ENCODE results near the gene WDR59.
A peak's percentile ranks its signal among the peaks of the same experiment; 100 is the strongest.
"Not testable (repeated sequence)": the region's sequence is repeated elsewhere in the genome, so short reads cannot be mapped to it uniquely, and the experiment has no call there.

Gene WDR59

DNA sequence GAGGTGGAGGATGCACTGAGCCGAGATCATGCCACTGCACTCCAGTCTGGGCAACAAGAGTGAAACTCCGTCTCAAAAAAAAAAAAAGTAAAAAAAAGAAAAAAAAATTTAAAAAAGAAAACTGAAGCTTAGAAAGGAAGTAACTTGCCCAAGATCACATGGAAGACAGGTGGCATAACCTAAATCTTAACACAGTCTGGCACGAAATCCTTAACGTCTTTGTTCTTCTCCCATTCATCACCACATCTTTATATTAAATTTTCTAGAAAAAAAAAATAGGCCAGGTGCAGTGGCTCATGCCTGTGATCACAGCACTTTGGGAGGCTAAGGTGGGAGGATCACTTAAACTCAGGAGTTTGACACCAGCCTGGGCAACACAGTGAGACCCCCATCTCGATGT is 9.3 kb downstream of the WDR59 start:
- DNase-seq: no peak

DNA sequence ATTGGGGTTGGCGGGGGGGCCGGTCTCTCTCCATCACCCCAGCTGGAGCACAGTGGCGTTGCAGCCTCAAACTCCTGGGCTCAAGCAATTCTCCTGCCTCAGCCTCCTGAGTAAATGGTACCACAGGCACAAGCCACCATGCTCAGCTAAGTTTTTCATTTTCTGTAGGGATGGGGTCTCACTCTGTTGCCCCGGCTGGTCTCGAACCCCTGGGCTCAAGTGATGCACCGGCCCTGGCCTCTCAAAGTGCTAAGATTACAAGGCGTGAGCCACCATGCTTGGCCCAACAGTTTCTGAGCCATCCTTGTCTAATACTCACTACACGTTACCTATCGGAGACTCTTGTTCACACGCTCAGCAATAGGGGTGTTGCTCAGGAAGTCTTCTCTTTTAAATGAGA is 11.6 kb downstream of the WDR59 start:
- no peak for DNase-seq

DNA sequence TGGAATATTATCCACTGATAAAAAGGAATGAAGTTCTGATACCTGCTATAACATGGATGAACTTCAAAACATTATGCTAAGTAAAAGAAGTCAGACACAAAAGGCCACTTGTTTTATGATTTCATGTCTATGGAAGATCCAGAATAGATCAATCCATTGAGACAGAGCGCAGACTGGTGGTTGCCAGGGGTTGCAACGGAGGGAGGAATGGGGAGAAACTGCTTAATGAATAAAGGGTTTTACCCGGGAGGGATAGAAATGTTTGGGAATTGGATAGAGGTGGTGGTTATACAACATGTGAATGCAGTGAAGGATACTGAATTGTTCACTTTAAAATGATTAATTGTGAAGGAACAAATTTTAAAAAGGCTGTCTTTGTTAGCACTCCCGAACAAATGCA is 30.2 kb downstream of the WDR59 start:
- no peak for DNase-seq

DNA sequence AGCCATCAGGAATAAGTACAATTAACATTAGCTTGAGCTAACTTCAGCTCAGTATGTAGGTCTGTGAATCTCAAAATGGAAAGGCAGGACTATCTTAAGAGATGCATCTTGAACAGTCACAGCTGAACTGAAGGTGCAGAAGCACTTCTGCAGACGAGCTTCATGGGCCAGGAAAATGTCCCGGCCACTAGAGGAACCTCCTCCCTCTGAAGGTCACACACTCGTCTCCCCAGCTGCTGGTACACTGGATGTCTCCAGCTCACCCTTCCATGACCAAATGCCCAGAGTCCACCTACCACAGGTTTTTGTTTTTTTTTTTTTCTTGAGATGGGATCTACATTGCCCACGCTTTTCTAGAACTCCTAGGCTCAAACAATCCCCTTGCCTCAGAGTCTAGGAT is 33.2 kb downstream of the WDR59 start:
- DNase-seq: no peak

DNA sequence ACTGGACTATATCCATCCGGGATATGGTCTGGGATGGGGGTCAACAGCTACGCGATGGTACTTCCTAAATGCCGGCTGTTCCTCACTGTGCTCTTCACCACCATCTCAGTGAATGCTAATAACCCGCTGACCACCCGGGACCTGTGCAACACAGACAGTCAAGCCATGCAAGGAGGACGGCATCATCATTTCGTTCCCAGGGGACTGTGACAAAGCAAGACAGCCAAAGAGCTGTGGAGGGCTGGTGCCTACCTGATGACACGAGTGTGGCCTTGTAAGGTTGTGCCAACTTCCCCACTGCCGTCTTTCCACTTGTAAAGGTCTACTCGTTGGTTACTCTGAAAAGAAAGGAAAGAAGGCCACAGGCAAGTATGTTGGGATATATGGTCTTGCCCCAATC is 33.7 kb downstream of the WDR59 start:
- DNase-seq: no peak

DNA sequence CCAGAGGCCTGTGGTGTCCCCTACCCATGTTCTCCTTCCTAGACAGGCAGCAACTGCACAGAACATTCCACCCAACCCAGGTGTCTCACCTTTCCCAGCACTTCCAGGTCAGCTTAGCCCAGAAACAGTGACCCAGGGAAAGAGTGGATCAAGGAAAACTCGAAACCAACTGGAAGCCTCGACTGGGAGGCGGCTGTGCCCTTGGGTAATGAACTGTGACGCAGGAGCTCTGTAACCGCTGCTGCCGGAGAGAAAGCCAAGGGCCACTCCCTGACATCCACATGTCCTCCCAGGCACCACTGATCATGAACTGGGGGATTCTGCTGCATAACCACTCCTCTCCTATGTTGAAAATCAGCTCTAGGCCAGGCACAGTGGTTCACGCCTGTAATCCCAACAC is 34.4 kb downstream of the WDR59 start:
- DNase-seq: no peak

DNA sequence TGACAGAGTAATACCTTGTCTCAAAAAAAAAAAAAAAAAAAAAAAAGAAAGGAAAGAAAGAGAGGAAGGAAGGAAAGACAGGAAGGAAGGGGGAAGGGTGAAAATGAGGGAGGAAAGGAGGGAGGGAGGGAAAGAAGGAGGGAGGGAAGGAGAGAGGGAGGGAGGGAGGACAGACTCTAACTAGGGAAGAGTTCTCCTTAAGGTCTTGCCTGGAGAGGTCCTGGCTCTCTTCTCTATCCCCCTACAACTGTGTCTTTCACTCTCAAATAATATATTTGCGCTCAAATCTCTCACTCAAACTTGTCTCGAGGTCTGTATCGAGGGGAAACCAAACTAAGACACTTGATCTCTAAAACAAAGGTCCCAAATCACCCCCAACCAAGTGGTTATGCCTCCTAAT is 35.6 kb downstream of the WDR59 start:
- DNase-seq: no peak

DNA sequence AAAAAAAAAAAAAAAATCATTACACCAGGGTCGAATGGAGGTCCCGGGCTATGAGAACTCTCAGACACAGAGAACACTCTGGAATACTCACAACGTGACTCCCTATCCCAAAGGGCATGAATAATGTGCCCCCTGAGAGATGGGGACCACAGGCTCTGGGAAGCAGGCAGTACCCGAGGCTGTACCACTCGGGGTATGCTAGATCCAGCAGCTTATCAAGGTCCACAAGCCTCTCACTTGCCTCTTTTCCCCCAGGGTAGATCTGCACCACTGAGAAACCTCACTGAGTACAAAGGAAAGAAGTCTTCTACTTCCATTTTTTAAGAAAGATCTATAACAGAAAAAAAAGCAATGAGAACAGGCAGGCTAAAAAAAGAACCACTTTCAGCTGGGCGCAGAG is 40.5 kb downstream of the WDR59 start:
- no peak for DNase-seq

DNA sequence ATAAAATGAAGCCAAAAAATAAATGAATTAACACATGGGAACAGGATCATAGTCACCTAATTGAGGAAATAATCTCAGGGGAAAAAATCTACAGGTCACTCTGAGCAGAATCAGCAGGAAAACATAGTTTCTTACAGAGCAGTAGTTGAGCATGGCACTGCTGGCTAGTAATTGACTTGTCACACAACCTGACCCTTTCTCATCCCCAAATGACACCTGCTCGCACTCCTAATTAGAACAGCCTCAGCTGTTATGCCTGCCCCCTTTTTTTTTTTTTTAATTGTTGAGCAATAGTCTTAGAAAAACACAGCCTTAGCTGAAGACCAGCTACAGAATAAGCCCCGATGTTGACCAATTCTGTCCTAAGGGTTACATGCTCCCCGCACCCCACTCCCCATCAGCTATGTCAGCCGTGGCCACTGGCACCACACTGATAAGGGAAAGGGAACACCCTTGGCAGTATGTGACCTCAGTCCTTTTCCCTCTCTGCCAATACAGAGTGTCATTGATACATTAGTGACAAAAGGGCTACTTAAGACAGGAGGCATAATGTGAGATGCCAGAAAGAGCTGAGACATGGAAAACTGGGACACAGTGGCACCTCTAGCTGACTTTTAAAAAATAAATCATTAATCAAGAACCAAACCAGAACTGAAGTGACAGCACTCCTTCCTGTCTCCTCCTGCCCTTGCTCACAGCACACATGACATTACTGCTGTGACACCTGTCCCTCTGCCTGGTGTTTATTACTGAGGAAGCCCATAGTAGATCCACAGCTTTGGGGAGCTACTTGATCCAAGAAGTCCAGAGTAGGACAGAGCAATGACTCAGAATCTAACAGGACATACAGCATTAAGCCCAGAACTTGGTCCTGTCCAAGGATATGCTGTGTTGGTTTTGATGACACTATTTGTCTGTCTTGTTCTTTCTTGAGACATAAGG is 41.7 kb downstream of the WDR59 start:
- DNase-seq: no peak

DNA sequence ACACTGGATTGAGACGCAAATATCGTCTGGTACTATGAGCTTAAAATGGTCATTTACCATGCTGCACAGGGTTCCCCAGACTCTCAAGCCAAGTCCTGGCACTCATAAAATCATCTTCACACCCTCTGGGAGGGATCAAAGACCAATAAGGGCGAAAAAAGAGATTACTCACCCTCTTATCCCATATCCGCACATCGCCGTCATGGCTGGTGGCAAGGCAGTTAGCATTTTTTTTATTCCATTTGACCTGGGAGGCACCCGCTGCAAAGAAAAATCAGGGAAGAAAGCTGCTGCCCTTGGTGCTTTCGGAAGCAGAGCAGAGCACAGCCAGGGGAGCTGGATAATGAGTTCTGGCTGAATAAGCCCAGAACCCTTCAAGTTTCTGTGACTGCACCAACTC is 42.4 kb downstream of the WDR59 start:
- no peak for DNase-seq

DNA sequence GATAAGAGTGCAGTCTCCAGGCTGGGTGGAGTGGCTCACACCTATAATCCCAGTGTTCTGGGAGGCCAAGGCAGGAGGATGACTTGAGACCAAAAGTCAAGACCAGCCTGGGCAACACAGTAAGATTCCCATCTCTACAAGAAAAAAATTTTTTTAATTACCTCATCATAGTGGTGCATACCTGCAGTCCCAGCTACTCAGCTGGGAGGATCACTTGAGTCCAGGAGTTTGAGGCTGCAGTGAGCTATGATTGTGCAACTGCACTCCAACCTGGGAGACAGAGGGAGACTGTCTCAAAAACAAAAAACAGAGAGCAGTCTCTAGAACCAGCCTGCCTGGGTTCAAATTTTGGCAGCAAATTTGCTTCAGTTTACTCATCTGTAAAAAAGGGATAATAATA is 45.2 kb downstream of the WDR59 start:
- DNase-seq: no peak

DNA sequence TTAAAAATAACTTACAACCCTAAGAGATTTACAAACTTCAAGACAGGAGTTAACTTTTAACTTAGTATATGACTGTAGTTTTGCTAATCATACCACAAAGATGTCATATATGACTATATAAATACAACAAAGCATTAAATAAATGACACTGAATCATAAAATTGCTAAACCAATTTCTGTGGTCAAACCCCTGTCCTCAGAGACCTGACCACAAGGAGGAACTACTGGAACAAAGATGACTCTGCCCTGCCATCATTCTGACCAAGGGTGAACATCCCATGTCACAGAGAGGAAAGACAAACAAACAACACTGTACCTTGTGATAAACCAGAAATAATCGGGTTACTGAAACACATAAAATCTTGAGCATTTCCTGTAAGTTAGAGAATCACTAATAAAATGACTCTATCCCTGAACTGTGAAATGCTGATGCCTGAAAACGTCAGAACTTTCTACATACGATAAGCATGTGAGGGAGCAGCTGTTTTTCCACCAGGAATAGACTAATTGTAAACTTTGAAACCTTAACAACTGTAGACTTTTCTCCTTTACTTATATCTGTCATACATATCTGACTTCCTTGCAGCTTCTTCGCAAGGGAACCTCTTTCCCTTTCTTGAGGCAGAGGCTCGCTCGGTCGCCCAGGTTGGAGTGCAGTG is 47.9 kb downstream of the WDR59 start:
- DNase-seq: peak; percentile 92

DNA sequence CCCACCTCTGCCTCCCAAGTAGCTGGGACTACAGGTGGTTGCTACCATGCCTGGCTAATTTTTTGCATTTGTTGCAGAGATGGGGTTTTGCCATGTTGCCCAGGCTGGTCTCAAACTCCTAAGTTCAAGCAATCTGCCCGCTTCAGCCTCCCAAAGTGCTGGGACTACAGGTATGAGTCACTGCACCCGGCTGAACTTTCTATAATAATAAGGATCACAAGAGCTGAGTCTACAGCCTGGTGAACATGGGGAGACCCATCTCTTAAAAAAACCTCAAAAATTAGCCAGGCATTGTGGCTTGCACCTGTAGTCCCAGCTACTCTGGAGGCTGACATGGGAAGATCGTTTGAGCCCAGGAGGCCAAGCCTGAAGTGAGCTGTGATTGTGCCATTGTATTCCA is 53.5 kb downstream of the WDR59 start:
- DNase-seq: no peak

DNA sequence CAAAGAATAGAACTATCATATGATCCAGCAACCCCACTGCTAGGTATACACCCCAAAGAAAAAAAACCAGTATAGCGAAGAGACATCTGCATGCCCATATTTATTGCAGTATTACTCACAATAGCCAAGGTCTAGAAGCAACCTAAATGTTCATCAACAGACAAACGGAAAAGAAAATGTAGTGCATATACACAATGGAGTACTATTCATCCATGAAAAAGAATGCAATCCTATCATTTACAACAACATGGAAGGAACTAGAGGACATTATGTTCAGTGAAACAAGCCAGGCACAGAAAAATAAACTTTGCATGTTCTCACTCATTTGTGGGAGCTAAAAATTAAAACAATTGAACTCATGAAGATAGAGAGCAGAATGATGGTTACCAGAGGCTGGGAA is 55.3 kb downstream of the WDR59 start:
- no peak for DNase-seq

DNA sequence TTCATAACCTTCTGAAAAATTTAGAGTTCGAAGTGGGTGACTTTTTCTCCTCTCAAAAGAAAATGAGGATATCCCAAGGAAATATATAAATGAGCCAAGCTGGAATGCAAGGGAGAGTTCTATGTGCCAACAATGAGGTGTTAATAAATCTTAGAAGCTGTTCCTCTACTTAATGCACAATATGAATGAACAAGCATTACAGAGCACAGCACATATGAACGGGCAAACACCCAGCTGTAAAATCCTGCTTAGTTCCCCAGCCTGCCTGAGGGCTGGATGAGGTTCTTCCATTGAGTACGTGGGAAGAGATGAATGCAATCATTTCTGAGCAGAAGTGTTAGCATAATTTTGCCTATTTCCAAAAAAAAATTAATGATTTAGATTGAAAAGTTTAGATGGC is 58.1 kb downstream of the WDR59 start:
- no peak for DNase-seq

DNA sequence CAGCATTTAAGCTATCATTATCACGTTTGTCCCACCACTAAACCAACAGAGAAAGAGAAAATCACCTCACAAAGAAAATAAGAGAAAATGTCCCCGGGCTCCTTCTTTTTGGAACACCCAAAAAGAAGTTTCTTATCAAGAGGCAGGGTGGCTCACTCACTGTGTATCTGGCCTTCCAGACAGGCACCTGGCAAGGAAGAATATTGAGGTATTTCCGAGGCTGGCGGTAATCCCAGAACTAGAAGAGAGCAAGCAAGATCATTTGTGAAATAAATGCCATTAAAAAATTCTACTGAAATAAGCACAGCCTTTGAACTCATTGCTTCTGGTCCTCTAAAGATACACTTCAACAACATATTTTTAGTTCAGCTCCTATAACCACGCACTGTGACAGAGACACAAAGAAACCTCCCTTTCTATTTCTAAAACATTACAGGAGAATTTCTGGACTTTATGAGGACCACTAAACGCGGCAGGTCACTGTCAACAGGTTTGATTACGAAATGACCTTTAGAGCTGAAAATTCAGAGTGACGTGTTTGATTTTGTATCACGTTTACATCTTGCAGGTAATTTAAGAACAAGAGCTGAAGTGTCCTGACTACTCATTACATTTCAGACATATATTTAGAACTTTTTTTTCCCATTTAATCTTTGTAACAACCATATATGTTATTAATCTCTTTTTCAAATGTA is 61.0 kb downstream of the WDR59 start:
- DNase-seq: no peak

DNA sequence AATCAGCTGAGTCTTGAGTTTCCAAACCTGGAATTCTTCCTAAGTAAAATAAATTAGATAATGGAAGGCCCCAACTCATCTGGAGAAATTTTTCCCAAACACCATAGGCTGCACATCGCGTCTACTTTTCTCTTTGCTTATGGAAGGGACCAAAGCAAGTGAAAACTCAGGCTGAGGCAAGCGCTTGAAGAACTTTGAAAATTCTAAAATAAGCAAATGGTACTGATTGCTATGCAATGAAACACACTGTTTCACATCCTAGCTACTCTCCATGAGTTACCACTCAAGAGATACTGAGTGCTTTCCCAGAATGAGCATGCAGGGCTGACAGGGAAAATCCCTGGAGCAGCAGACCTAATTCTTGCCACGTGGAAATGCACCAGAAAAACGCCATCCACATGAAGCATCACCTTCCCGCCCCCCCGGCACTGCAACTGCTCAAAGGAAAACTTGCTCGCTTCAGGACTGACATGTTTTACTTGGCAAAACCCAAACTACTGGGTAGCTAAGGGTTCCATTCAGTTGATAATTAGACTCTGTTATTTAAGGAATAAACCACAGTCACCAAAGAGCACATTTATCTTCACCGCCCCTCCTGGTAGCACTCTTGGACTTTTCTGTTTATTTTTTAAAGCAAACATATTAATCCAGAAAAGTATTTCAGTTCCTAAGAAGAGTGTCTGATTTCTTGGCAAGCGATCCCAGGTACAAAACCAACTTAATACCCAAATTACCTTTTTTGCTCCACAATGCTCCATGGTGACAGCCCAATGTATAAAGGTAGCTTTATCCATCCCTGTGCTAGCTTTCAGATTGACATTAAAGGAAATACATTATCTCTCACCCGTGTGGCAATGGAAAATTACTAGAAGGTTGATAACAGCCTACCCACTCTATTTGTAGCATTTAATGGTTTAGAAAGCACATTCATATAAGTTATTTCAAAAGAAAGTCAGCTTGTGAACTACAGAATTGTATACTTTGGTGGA is 62.5 kb downstream of the WDR59 start:
- DNase-seq: no peak

DNA sequence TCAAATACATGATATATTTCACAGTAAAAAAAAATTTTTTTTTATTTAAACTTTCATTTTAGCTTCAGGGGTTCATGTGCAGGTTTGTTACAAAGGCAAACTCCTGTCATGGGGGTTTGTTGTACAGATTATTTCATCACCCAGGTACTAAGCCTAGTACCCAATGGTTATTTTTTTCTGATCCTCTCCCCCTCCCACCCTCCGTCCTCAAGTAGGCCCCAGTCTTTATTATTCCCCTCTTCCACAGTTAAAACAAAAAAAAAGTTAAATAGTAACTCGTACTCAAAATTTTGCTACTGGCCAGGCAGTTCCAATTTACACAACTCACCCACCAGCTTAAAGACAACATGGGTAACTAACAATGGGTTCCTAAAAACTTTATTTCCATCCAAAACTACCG is 63.9 kb downstream of the WDR59 start:
- no peak for DNase-seq

DNA sequence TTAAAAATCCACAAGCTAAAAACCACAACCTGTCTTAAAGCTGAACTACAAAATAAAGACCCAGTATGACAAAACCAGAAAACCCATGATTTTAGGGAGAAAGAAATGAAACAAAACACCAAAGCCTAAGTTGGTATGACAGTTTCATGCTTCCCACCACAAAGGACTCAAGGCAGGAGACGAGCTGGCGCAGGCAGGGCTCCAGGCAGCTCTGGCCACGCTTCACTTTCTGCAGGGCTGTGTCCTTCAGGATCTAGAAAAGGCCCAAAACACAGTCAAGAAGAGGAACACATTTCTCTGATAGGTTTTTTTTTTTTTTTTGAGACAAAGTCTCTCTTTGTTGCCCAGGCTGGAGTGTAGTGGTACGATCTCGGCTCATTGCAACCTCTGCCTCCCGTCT is 75.3 kb downstream of the WDR59 start:
- peak; percentile 1 for DNase-seq

DNA sequence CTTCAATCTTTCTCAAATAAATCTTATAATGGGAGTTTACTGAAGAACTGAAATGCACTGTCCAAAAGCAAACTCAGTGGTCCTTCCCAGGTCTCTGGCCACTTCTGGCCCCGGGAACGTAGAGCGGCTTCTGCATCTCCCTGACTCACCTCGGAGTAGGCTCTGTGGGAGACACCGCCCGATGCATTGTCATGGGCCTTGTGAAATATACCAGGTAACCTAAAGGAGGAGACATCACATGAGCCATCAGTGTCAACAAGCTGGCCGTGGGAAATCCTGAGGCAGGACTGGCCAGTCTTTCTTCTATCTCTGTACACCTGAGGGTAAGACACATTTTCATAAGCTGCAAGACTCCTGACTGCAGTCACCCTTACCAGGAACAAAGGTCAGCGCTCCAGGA is 76.2 kb downstream of the WDR59 start:
- DNase-seq: not testable (repeated sequence)

DNA sequence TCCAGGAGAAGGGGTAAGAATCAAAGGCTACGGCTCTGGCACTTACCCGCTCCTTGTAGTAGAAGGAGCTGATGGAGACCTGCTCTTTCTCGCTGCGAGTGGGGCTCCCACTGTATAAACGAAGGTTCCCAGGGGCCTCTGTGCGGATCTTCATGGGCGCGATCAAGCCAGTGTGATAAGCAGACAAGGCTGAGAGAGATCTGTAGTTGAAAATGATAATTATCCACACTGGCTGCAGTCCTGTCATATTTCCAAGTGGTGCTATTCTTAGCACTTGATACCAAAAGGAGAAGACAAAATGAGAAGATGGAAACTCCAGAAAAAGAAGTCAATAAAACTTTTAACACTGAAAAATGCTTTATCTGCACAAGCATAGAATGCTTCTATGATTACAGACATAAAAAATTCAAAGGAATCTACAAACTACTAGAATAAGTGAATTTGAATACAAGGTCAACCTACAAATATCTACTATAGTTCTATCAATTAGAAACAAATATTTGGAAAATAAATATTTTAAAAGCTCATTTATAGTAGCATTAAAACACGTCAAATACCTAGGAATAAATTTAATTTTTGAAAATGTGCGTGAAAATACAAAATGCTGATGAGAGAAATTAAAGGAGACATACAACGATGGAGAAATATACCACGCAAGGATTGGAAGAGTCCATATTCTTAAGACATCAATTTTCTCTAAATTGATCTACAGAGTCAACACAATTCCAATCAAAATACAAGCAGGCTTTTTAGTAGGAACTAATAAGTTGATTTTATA is 80.8 kb downstream of the WDR59 start:
- no peak for DNase-seq

DNA sequence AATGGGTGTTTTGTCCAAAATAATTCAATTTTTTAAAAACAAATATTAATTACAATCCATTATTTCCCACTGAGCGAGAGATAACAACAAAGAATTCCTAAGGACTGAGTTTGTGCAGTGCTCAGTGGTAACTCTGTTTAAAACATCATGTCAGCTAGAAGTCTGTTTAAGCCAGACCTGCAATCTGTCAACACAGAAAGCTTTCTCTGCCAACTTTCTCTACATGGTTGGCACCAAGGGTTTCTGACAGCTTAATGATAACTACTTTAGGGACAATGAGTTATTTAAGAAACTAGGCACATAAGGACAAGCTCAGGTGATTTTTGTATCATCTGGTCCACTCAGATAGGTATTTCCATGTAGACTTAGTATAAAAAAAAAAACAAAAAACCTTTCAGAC is 81.8 kb downstream of the WDR59 start:
- no peak for DNase-seq

All from MV-4-11 (cell line).